Measurements from ENCODE around the gene KLF13.

KLF13 gene

GRCh38 chr15:31320022-31320421 is 6.6 kb upstream of the KLF13 start:
- peak overlapping the region; percentile 13 for H3K27ac ChIP-seq (ENCODE audit: low read depth, low read length, poor library complexity, severe bottlenecking)
- H3K4me3 ChIP-seq (ENCODE audit: low read depth, low read length, poor library complexity, severe bottlenecking): no peak overlapping the region
- H3K9ac ChIP-seq (ENCODE audit: low read length): no peak overlapping the region
- H2AFZ ChIP-seq (ENCODE audit: low read length): no peak overlapping the region
- H3K36me3 ChIP-seq (ENCODE audit: insufficient read depth, low read length): no peaks in the 10 kb centered on the region; the same call in 1 of the 2 replicates
- no peaks in the 10 kb centered on the region for H3K9me2 ChIP-seq (ENCODE audit: low read depth, low read length)
- no peaks in the 10 kb centered on the region for H3K27me3 ChIP-seq (ENCODE audit: insufficient read depth, low read length)
- peaks cover 52% of the 10 kb centered on the region for H3K4me1 ChIP-seq (ENCODE audit: insufficient read depth, low read length, severe bottlenecking)
- H3K79me2 ChIP-seq (ENCODE audit: insufficient read depth, low read length): no peaks in the 10 kb centered on the region
- no peaks in the 10 kb centered on the region for H4K20me1 ChIP-seq (ENCODE audit: insufficient read depth, low read length)
- TF ChIP-seq, protein P1, sequence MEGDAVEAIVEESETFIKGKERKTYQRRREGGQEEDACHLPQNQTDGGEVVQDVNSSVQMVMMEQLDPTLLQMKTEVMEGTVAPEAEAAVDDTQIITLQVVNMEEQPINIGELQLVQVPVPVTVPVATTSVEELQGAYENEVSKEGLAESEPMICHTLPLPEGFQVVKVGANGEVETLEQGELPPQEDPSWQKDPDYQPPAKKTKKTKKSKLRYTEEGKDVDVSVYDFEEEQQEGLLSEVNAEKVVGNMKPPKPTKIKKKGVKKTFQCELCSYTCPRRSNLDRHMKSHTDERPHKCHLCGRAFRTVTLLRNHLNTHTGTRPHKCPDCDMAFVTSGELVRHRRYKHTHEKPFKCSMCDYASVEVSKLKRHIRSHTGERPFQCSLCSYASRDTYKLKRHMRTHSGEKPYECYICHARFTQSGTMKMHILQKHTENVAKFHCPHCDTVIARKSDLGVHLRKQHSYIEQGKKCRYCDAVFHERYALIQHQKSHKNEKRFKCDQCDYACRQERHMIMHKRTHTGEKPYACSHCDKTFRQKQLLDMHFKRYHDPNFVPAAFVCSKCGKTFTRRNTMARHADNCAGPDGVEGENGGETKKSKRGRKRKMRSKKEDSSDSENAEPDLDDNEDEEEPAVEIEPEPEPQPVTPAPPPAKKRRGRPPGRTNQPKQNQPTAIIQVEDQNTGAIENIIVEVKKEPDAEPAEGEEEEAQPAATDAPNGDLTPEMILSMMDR (IDR thresholded peaks at IDR 0.05; ENCODE audit: low read length): no peak
- TF ChIP-seq EZH2 (IDR thresholded peaks at IDR 0.05; ENCODE audit: borderline replicate concordance, low read length): no peak
- no peak overlapping the region for H3K4me2 ChIP-seq (ENCODE audit: low read length)
- H3F3A ChIP-seq (ENCODE audit: insufficient read depth, low read length): no peaks in the 10 kb centered on the region
- peaks cover 3% of the 10 kb centered on the region; the same call in 1 of the 2 replicates for H3K9me3 ChIP-seq (ENCODE audit: low read length)

DNA sequence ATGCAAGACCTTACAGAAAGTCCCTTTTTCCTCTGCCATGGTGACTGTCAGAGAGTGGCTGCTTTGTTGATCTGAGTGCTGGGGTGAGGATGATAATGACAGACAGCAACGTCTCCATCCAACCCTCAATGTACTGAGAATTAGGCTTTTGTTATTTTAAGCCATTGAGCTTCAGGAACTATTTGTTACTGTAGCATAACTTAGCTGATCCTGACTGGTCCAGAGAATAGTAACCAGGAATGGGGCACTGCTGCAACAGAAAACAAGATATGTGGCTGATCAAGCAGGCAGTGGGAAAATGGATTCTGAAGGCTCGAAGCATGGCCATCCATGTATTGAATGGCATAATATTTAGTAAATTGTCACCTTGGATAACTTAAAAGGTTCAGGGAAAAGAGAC is 5.2 kb upstream of the KLF13 start:
- no peaks in the 10 kb centered on the region; the same call in 1 of the 2 replicates for H3K36me3 ChIP-seq (ENCODE audit: insufficient read depth, low read length)
- H3K4me1 ChIP-seq (ENCODE audit: insufficient read depth, low read length, severe bottlenecking): peaks cover 57% of the 10 kb centered on the region
- peak overlapping the region; percentile 38 for H3K27ac ChIP-seq (ENCODE audit: low read depth, low read length, poor library complexity, severe bottlenecking)
- H3K9me3 ChIP-seq (ENCODE audit: low read length): peaks cover 3% of the 10 kb centered on the region; the same call in 1 of the 2 replicates
- no peaks in the 10 kb centered on the region for H4K20me1 ChIP-seq (ENCODE audit: insufficient read depth, low read length)
- no peak overlapping the region for H2AFZ ChIP-seq (ENCODE audit: low read length)
- H3K4me2 ChIP-seq (ENCODE audit: low read length): no peak overlapping the region
- H3K9me2 ChIP-seq (ENCODE audit: low read depth, low read length): no peaks in the 10 kb centered on the region
- no peaks in the 10 kb centered on the region for H3K27me3 ChIP-seq (ENCODE audit: insufficient read depth, low read length)
- no peak overlapping the region for H3K9ac ChIP-seq (ENCODE audit: low read length)
- H3F3A ChIP-seq (ENCODE audit: insufficient read depth, low read length): no peaks in the 10 kb centered on the region
- TF ChIP-seq, protein P1 (IDR thresholded peaks at IDR 0.05; ENCODE audit: low read length): no peak
- no peak for TF ChIP-seq EZH2 (IDR thresholded peaks at IDR 0.05; ENCODE audit: borderline replicate concordance, low read length)
- H3K4me3 ChIP-seq (ENCODE audit: low read depth, low read length, poor library complexity, severe bottlenecking): no peak overlapping the region
- no peaks in the 10 kb centered on the region for H3K79me2 ChIP-seq (ENCODE audit: insufficient read depth, low read length)

GRCh38 chr15:31322504-31322903 is 4.1 kb upstream of the KLF13 start:
- Histone ChIP-seq H3K4me3 (ENCODE audit: low read depth, low read length, poor library complexity, severe bottlenecking) (no peak overlapping the region), H3K9me2 (ENCODE audit: low read depth, low read length) (no peaks in the 10 kb centered on the region), H3K9me3 (ENCODE audit: low read length) (peaks cover 3% of the 10 kb centered on the region; the same call in 1 of the 2 replicates), H3F3A (ENCODE audit: insufficient read depth, low read length) (no peaks in the 10 kb centered on the region), H3K4me2 (ENCODE audit: low read length) (no peak overlapping the region), H4K20me1 (ENCODE audit: insufficient read depth, low read length) (no peaks in the 10 kb centered on the region), H3K79me2 (ENCODE audit: insufficient read depth, low read length) (no peaks in the 10 kb centered on the region), H3K9ac (ENCODE audit: low read length) (no peak overlapping the region), H3K27ac (ENCODE audit: low read depth, low read length, poor library complexity, severe bottlenecking) (peak overlapping the region; percentile 38), H3K4me1 (ENCODE audit: insufficient read depth, low read length, severe bottlenecking) (peaks cover 50% of the 10 kb centered on the region), H2AFZ (ENCODE audit: low read length) (no peak overlapping the region), H3K36me3 (ENCODE audit: insufficient read depth, low read length) (no peaks in the 10 kb centered on the region; the same call in 1 of the 2 replicates), H3K27me3 (ENCODE audit: insufficient read depth, low read length) (no peaks in the 10 kb centered on the region)
- TF ChIP-seq, protein P1 (IDR thresholded peaks at IDR 0.05; ENCODE audit: low read length): no peak
- TF ChIP-seq EZH2 (IDR thresholded peaks at IDR 0.05; ENCODE audit: borderline replicate concordance, low read length): no peak

Measured in OCI-LY1 (cell line).